Liver (tissue), 3 donors: ENCODE results near the gene PRIMA1.

Experiments
- ATF3 ChIP-seq: IDR thresholded peaks from 2 replicates; pipeline ENCODE4 v1.6.1; 2016; ENCODE audit warnings: antibody characterized with exemption
- FOXA2 ChIP-seq: IDR thresholded peaks from 2 replicates; pipeline ENCODE4 v1.6.1; 2016; ENCODE audit warnings: antibody characterized with exemption
- GABPA ChIP-seq, 2 donors: IDR thresholded peaks in 1 of 2; conservative IDR thresholded peaks in 1 of 2; 2 replicates each; pipeline ENCODE4 v1.6.1; 2016; ENCODE audit warnings: antibody characterized with exemption in 2 of 2, mild to moderate bottlenecking in 1 of 2, moderate library complexity in 1 of 2
- HNF4G ChIP-seq: IDR thresholded peaks from 2 replicates; pipeline ENCODE4 v1.6.1; 2016; ENCODE audit warnings: antibody characterized with exemption
- JUND ChIP-seq, 2 donors: IDR thresholded peaks; 2 replicates each; pipeline ENCODE4 v1.6.1; 2016; ENCODE audit warnings: antibody characterized with exemption in 2 of 2
- MAX ChIP-seq: IDR thresholded peaks from 2 replicates; pipeline ENCODE4 v1.6.1; 2016; ENCODE audit warnings: antibody characterized with exemption
- RAD21 ChIP-seq, 2 donors: IDR thresholded peaks; 2 replicates each; pipeline ENCODE4 v1.6.1; 2016; ENCODE audit warnings: antibody characterized with exemption in 2 of 2, mild to moderate bottlenecking in 2 of 2
- RXRA ChIP-seq, 2 donors: IDR thresholded peaks; 2 replicates each; pipeline ENCODE4 v1.6.1; 2017 to 2018; ENCODE audit warnings: antibody characterized with exemption in 2 of 2, mild to moderate bottlenecking in 1 of 2
- SP1 ChIP-seq: IDR thresholded peaks from 2 replicates; pipeline ENCODE4 v1.6.1; 2018; ENCODE audit warnings: antibody characterized with exemption, mild to moderate bottlenecking
- TAF1 ChIP-seq: conservative IDR thresholded peaks from 2 replicates; pipeline ENCODE4 v1.6.1; 2016; ENCODE audit warnings: antibody characterized with exemption, mild to moderate bottlenecking
- ZBTB33 ChIP-seq: IDR thresholded peaks from 2 replicates; pipeline ENCODE4 v1.6.1; 2016; ENCODE audit warnings: antibody characterized with exemption
- TF ChIP-seq, protein P1 (sequence below): fragments of 150-350 bp; IDR thresholded peaks from 2 replicates; pipeline ENCODE4 v1.5.1; 2017; ENCODE audit warnings: improper control_type of control experiment, low read depth, low read length; ENCODE audit not compliant: missing input control
- TF ChIP-seq, protein P2 (sequence below): IDR thresholded peaks from 2 replicates; pipeline ENCODE4 v1.6.1; 2016; ENCODE audit warnings: antibody characterized with exemption, mild to moderate bottlenecking
- donor health status: healthy.
- donor health status: healthy.

GRCh38 chr14:93745603-93746273 is 42.5 kb downstream of the PRIMA1 start:
- TF ChIP-seq ATF3 (no peak), RAD21 (IDR thresholded peaks at IDR 0.05) (no peak), JUND (IDR thresholded peaks at IDR 0.05) (no peak), SP1 (no peak), FOXA2 (no peak), RXRA (IDR thresholded peaks at IDR 0.05) (no peak), MAX (no peak), TAF1 (no peak), GABPA (IDR thresholded peaks at IDR 0.05 in 1 of 2, conservative IDR thresholded peaks at IDR 0.05 in 1 of 2) (no peak), ZBTB33 (no peak), HNF4G (no peak)
- TF ChIP-seq, protein P1, sequence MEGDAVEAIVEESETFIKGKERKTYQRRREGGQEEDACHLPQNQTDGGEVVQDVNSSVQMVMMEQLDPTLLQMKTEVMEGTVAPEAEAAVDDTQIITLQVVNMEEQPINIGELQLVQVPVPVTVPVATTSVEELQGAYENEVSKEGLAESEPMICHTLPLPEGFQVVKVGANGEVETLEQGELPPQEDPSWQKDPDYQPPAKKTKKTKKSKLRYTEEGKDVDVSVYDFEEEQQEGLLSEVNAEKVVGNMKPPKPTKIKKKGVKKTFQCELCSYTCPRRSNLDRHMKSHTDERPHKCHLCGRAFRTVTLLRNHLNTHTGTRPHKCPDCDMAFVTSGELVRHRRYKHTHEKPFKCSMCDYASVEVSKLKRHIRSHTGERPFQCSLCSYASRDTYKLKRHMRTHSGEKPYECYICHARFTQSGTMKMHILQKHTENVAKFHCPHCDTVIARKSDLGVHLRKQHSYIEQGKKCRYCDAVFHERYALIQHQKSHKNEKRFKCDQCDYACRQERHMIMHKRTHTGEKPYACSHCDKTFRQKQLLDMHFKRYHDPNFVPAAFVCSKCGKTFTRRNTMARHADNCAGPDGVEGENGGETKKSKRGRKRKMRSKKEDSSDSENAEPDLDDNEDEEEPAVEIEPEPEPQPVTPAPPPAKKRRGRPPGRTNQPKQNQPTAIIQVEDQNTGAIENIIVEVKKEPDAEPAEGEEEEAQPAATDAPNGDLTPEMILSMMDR, result no peak
- TF ChIP-seq, protein P2, sequence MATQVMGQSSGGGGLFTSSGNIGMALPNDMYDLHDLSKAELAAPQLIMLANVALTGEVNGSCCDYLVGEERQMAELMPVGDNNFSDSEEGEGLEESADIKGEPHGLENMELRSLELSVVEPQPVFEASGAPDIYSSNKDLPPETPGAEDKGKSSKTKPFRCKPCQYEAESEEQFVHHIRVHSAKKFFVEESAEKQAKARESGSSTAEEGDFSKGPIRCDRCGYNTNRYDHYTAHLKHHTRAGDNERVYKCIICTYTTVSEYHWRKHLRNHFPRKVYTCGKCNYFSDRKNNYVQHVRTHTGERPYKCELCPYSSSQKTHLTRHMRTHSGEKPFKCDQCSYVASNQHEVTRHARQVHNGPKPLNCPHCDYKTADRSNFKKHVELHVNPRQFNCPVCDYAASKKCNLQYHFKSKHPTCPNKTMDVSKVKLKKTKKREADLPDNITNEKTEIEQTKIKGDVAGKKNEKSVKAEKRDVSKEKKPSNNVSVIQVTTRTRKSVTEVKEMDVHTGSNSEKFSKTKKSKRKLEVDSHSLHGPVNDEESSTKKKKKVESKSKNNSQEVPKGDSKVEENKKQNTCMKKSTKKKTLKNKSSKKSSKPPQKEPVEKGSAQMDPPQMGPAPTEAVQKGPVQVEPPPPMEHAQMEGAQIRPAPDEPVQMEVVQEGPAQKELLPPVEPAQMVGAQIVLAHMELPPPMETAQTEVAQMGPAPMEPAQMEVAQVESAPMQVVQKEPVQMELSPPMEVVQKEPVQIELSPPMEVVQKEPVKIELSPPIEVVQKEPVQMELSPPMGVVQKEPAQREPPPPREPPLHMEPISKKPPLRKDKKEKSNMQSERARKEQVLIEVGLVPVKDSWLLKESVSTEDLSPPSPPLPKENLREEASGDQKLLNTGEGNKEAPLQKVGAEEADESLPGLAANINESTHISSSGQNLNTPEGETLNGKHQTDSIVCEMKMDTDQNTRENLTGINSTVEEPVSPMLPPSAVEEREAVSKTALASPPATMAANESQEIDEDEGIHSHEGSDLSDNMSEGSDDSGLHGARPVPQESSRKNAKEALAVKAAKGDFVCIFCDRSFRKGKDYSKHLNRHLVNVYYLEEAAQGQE, result no peak
